GM18870 (cell line): Measurements from ENCODE around the gene GARIN5B.
A peak's percentile ranks its signal among the peaks of the same experiment; 100 is the strongest.
"Not testable (repeated sequence)": the region's sequence is repeated elsewhere in the genome, so short reads cannot be mapped to it uniquely, and the experiment has no call there.

Experiments
- ATAC-seq: cut with Tn5 transposase; IDR thresholded peaks from one replicate; pipeline ENCODE4 v1.9.1; 2021; ENCODE audit warnings: moderate library complexity; ENCODE audit not compliant: unreplicated experiment

The GARIN5B gene

DNA sequence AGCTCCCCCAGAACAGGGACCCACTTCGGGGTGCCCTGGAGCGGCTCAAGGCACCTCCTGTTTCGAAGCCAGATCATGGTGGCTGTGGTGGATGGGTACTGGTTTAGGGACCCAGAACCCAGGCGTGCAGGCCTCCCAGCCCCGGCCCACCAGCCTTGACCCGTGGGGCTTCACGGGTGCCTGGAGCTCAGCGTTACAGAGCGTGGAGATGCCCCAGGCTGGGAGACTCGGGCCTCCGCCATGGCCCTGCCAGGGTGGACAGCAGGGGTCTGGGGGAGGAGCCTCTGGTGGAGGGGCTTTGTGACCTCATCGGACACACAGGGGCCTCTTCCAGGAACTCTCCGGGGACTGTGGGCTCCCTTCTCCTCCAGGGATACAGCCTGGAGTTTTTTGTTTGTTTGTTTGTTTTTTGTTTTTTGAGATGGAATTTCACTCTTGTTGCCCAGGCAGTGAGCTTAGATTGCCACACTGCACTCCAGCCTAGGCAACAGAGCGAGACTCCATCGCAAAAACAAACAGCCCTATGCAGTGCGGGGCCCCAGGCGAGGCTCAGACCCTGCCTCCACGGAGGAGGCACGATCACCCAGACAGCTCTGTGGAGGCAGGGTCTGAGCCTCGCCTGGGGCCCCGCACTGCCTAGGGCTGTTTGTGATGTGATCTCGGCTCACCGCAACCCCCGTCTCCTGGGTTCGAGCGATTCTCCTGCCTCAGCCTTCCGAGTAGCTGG lies at the start of gene GARIN5B:
Gene GARIN5B (minus strand): TSS at position 271 of the 727 bp plus-strand sequence. CDS start 194 bp downstream, at position 77.
- ATAC-seq = no peak

DNA sequence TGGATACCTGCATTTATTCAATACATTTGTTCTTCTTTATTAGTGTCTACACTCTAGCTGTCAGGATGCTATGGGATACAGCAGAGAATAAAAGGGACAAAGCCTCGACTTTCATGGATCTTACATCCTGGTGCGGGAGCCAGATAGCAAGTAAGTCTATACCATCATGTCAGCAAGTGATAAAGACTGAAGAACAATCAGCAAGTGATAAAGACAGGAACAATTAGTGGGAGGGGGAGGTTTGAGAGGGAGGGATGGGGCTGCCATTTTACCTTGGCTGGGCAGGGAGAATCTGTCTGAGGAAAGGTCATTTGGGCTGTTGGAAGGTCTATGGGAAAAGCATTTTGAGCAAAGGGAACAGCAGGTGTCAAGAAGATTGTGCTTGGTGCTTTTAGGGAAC lies 47.1 kb upstream of the GARIN5B start:
- ATAC-seq = no peak

DNA sequence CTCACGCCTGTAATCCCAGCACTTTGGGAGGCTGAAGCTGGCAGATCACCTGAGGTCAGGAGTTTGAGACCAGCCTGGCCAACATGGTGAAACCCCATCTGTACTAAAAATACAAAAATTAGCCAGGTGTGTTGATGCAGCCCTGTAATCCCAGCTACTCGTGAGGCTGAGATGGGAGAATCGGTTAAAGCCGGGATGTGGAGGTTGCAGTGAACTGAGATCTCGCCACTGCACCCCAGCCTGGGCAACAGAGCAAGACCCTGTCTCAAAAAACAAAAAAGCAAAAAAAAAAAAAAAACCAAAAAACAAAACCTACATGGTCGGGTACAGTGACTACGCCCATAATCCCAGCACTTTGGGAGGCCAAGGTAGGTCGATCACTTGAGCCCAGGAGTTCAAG lies 46.1 kb upstream of the GARIN5B start:
- ATAC-seq = not testable (repeated sequence)

DNA sequence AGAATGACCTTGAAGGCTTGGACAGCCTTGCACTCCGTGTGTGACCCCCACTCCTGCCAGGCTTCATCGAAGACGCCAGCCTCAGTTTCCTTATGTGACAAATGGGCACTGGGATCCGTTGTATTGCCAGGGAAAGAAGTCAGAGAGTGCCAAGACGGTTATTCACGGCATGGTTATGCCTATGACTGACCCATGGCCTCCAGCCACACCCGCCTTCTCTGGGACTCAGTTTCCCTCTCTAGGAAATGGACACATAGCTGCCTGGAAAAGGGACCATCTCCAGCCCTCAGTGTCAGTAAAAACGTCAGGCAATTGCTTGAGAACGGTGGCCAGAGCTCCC lies 45.4 kb upstream of the GARIN5B start:
- ATAC-seq = no peak

DNA sequence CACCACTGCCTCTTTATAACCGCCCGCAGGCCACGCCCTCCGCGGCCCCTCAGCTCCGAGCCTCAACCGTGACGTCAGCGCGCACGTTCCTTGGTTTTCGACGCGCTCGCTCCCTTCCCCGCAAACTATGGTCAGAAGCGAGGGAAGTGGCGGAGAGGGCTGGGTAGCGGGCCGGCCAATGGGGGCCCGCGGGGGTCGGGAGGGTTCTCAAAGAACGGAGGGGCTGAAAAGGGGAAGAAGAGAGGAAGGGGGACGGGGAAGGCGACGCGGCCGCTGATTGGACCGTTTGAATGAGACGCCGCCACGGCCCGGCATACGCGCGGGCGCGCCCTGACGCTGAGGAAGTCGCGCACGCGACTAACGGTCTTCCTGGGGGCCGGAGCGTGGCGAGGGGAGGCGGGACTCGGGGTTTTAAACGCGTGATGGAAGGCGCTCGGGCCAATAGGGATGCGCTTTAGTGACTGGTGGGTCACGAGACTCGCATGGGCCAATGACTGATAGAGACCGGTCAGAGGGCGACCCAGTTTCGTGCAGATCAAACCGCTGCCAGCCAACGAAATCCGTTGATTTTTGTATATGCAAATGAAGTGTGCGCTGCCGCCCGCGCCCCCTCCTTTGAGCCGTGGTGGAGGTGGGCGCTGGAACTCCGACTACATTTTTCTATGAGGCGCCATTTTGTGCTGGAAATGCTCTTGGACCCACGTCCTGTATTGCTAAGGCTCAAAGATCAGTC lies 44.9 kb upstream of the GARIN5B start:
- ATAC-seq = peak; percentile 77

- peak; percentile 59 for ATAC-seq
Observed at GRCh38 chr19:55407550-55407799, 44.4 kb upstream of the GARIN5B start, which contains the start of gene UBE2S. TSS of gene UBE2S (minus strand) at chr19:55407788. CDS start at chr19:55407589, 199 bp downstream.

GRCh38 chr19:55406826-55407549 lies 43.9 kb upstream of the GARIN5B start:
- ATAC-seq = peak; percentile 3

GRCh38 chr19:55406091-55406825 lies 43.2 kb upstream of the GARIN5B start:
- ATAC-seq = no peak

DNA sequence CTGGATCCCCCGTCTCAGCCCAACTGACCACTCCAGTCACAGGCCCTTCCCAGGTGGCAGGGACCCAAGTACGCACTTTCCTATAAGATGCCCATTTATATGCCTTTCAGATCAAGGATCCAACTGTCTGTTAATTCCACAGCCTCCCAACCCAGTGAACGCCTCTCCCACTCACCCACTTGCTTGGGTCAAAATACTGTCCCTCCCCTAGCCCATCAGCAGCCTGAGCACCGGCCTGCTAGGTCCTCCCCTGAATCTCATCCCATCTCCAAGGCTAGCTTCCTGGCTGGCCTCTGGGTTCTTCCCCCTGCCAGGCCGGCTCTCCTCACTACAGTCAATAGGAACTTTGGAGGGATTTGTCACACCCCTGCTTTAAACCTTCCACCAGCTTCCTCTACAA lies 42.6 kb upstream of the GARIN5B start:
- no peak for ATAC-seq

DNA sequence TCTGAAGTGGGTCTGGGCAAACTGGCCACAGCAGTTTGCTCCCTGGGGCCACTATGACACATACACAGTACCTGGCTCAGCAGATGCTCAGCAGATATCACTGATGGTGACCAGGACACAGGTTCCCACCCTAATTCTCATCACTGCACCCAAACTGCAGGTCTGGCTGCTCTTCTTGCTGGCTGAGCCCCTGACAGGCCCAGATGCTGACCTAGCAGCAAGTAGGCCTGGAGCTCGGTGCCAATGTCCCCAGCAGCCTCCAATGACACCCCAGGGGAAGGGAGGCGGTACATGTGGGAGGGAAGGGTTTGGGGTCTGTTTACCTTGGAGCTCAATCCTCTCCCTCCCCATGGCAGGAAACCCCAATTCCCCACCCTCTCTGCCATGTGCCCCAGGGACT lies 39.4 kb upstream of the GARIN5B start:
- ATAC-seq = no peak

DNA sequence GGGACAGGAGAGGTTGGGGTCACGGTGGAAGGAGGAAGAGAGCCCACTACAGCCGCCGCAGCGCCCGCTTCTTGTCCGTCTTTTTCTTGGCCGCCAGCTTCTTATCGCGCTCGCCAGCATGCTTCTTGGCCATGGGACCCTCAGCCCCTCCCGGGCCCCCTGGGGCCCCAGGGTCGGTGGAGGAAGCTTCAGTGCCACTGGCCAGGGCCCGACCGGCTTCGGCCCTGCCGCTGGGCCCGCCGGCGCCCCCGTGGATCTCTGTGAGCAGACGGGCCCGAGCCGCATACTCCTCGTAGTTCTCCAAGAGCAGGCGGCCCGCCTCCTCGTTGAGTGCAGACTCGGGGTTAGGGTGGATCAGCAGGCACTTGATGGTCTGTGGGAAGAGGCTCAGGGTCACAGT lies 38.3 kb upstream of the GARIN5B start:
- not testable (repeated sequence) for ATAC-seq

DNA sequence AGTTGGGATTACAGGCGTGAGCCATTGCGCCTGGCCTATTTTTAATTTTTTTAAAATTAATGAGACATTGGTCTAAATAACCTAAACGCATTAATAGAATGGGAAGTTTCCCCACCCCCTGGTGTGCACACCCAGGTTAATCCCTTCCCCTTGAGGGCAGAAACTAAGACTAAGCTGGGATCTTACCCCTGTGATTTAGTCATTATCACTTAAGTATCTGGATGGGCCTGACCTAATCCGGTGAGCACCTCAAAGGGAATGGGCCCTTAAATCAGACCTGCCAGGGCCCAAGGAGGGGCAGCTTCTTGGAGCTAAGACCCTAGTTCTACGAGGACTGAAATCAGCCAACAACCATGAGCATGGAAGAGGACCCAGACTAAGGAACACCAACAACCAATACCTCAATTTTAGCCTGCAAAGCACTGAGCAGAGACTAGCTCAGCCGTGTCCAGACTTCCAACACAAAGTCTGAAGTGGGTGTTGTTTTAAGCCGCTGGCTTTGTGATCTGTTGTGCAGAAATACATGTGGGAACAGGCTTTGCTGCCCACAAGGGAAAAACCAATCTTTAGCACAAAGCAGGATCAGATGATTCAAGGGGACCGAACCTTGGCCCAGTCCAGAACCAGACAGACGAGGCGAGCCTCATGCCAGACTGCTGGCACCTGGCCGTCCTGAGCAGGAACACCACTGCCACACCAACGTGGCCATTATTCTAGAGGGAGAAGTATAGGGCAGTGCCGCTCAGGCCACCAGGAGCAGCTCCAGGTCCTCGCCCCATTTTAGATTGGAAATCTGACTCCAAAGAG lies 37.4 kb upstream of the GARIN5B start:
- no peak for ATAC-seq

GRCh38 chr19:55398200-55398925 lies 35.3 kb upstream of the GARIN5B start:
- ATAC-seq = no peak

GRCh38 chr19:55392820-55393761 lies 30.0 kb upstream of the GARIN5B start:
- ATAC-seq = no peak

DNA sequence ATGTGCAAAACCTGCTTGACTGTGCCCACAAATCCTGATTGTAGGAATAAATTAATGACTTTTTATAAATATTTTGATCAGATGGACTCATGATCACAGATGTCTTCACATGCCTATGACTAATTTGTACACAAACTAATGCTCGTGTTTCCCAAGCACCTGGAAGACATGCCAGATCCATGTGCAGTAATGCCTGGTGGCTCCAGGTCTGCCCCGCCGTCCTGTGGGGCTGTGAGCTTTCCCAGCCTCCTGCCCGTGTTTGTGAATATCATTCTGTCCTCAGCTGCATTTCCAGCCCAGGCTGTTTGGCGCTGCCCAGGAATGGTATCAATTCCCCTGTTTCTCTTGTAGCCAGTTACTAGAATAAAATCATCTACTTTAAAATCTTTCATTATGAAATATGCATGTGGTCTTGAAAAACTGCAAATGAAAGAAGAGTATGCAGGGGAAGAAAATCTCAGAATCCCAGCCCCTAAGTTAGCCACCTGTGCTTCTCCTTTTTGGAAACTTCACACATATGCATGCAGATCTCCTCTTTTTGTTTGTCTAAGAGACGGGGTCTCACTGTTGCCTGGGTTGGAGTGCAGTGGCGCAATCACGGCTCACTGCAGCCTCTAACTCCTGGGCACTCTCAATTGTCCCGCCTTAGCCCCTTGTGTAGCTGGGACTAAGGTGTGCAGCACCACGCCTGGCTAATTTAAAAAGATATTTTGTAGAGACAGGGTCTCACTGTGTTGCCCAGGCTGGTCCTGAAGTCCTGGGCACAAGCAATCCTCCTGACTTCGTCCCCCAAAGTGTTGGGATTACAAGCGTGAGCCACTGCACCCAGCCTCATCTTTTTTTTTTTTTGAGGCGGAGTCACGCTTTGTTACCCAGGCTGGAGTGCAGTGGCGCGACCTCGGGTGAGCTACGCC lies 28.9 kb upstream of the GARIN5B start:
- no peak for ATAC-seq

GRCh38 chr19:55391191-55391670 lies 28.2 kb upstream of the GARIN5B start:
- ATAC-seq = no peak

- ATAC-seq = no peak
Observed at GRCh38 chr19:55390461-55390880, 27.4 kb upstream of the GARIN5B start.
